ENCODE results near the gene BICRAL.
A peak's percentile ranks its signal among the peaks of the same experiment; 100 is the strongest.

BICRAL gene

GRCh38 chr6:42745083-42745639 is 36.7 kb upstream of the BICRAL start:
- DNase-seq (ENCODE audit: low read depth) = no peak
- no peak for TF ChIP-seq CTCF (IDR thresholded peaks at IDR 0.05; ENCODE audit: control insufficient read depth, extremely low read depth, insufficient read depth)
- H3K4me3 ChIP-seq (ENCODE audit: low read depth, low read length) = peak overlapping the region; percentile 88

DNA sequence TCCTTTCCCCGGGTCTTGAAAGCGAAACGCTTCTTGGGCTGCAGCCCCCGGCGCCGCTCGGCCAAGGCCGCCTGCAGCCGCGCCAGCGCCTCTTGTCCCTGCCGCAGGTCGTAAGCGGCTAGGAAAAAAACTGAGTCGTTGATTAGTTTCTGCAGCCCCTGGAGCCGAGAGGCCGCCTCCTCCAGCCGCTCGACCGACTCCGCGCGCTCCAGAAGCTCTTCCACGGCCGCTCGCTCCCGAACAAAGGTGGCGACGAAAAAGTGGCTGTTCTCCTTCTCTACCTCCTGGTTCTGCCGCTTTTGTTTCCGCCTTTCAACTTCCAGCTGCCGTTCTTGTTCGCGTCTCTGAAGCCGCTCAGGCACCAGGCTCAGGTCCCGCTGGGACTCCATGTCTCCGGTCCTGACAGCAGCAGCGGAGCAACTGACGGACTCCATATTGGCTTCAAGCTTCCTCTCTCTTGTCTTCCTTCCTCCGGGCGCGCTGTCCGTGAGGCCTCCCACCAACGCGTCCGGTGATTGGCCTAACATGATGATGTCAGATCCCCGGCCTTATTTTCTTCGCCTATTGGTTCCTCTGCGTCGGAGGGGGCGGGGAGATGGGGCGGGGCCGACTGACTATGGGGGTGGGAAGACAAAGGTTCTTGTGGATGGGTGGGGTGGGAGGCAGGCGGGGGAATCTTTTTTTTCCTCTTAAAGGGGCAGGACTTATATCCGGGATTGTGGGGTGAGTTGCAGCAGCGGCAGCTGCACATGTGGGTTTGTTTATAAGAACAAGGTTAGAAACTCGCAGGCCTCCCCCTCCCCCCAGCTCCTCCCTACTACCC is 36.0 kb upstream of the BICRAL start, which contains the start of gene TBCC:
Gene TBCC, minus strand, starts transcription at position 464 of the 823 bp plus-strand sequence. Its CDS starts 30 bp downstream, at position 434.
- H3K4me3 ChIP-seq (ENCODE audit: low read depth, low read length) = peak within 1 kb of the TSS; percentile 88
- TF ChIP-seq CTCF (IDR thresholded peaks at IDR 0.05; ENCODE audit: control insufficient read depth, extremely low read depth, insufficient read depth) = no peak
- DNase-seq (ENCODE audit: low read depth) = peak; percentile 91

GRCh38 chr6:42746463-42747391 is 35.1 kb upstream of the BICRAL start:
- DNase-seq (ENCODE audit: low read depth) = peak; percentile 52
- no peak for TF ChIP-seq CTCF (IDR thresholded peaks at IDR 0.05; ENCODE audit: control insufficient read depth, extremely low read depth, insufficient read depth)
- peak overlapping the region; percentile 88 for H3K4me3 ChIP-seq (ENCODE audit: low read depth, low read length)

DNA sequence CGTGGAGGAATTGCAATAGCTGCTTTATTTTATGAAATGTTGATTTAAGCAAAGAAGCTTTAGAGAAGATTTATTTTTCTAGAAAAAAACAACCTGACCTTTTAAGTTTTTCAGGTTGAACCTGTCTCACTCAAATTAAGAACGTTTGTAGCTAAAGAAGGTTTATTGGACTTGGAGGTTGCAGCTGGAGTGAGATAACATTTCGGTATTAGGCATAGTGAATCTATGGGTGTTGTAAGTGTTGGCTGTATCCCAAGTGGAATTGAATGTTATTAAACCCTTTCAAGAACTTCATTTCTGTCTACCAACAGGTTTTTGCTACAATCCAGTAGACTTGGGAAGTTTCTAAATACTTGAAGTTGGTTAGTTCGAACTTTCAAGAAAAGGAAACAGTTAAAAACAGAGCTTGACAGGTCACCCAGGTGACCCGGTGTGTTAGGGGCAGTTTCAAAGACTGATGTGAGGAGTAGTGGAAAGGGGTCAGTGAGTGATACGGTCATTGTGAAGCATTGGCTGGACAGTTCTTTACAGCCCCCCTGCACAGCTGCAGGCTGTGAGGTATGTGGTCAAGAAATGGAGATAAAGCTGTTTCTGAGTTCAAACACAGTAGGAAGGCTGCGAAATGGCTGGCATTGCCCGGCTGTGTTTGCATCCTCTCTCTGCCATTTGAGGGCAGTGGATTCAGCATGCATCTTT is 33.5 kb upstream of the BICRAL start:
- peak overlapping the region; percentile 88 for H3K4me3 ChIP-seq (ENCODE audit: low read depth, low read length)
- TF ChIP-seq CTCF (IDR thresholded peaks at IDR 0.05; ENCODE audit: control insufficient read depth, extremely low read depth, insufficient read depth) = no peak
- peak; percentile 40 for DNase-seq (ENCODE audit: low read depth)

- no peak overlapping the region for H3K4me3 ChIP-seq (ENCODE audit: low read depth, low read length)
- no peak for TF ChIP-seq CTCF (IDR thresholded peaks at IDR 0.05; ENCODE audit: control insufficient read depth, extremely low read depth, insufficient read depth)
- DNase-seq (ENCODE audit: low read depth) = no peak
Measured at GRCh38 chr6:42751055-42751454, 30.8 kb upstream of the BICRAL start.

DNA sequence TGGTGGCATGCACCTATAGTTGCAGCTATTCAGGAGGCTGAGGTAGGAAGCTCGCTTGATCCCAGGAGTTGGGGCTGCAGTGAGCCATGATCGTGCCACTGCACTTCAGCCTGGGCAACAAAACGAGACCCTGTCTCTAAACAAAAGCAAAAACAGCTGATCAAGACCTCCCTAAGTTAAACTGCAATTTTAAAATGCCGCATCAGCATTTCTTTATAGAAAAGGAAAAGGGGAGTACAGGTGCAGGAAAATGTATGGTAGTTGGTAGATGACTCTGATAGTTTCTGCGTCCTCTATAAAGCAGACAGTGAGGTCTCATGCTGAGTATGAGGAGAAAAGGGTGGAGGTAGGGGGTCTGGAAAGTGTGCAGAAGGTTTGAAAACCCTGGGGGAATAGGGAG is 27.1 kb upstream of the BICRAL start:
- TF ChIP-seq CTCF (IDR thresholded peaks at IDR 0.05; ENCODE audit: control insufficient read depth, extremely low read depth, insufficient read depth) = no peak
- no peak for DNase-seq (ENCODE audit: low read depth)
- no peak overlapping the region for H3K4me3 ChIP-seq (ENCODE audit: low read depth, low read length)
